Stomach (tissue), 4 donors: ENCODE results near the gene KCNK2.

ENCODE experiments used
- CTCF ChIP-seq, 7 experiments: fragments of 450-650 bp in 4 of 7; fragments of 200-600 bp in 3 of 7; sonication (generic) in 3 of 7; IDR thresholded peaks; one replicate each; pipeline ENCODE4 v1.5.1; 2016 to 2019; ENCODE audit warnings: antibody characterized with exemption in 7 of 7, control low read depth in 2 of 7, mild to moderate bottlenecking in 1 of 7
- POLR2A ChIP-seq, 4 donors: fragments of 450-650 bp; IDR thresholded peaks; one replicate each; pipeline ENCODE4 v1.6.1; 2016; ENCODE audit warnings: antibody characterized with exemption in 4 of 4, control low read depth in 2 of 4, mild to moderate bottlenecking in 1 of 4, moderate library complexity in 1 of 4
- POLR2AphosphoS5 ChIP-seq, 3 donors: sonication (generic); formaldehyde crosslinking; IDR thresholded peaks; one replicate each; pipeline ENCODE4 v1.6.1; 2016; ENCODE audit warnings: antibody characterized with exemption in 3 of 3

GRCh38 chr1:215056584-215056983 lies 26.0 kb upstream of the KCNK2 start:
- TF ChIP-seq CTCF (IDR thresholded peaks at IDR 0.05), result no peak
- no peak for TF ChIP-seq POLR2AphosphoS5 (IDR thresholded peaks at IDR 0.05)
- TF ChIP-seq POLR2A (IDR thresholded peaks at IDR 0.05), result no peak
